CD14-positive monocyte (primary cell): ENCODE measurements around the gene ASTN2. TPM values are rescaled to one million over a fixed set of nuclear protein-coding genes. Genes with fewer than 3 reads are reported as not detected.

Experiments
- DNase-seq, 3 donors: peaks; one replicate each; pipeline ENCODE4 v3.0.0-alpha.2; 2011 to 2022
- H2AFZ ChIP-seq: 2 replicates; pipeline ENCODE4 v1.6.0; 2012; ENCODE audit warnings: mild to moderate bottlenecking, low read depth, low read length, inconsistent platforms; ENCODE audit not compliant: insufficient read depth, poor library complexity, severe bottlenecking
- H3K27ac ChIP-seq, 2 donors: 1 replicate in 1 of 2; 2 replicates in 1 of 2; pipeline ENCODE4 v1.5.1; 2012 to 2013; ENCODE audit warnings: low read length in 2 of 2, control low read depth in 1 of 2, inconsistent platforms in 1 of 2, low read depth in 1 of 2, mild to moderate bottlenecking in 1 of 2
- H3K27me3 ChIP-seq, 2 donors: one replicate each; pipeline versions ENCODE4 v1.6.0 to v1.6.1; 2011 to 2013; ENCODE audit warnings: low read length in 2 of 2; ENCODE audit not compliant: control insufficient read depth in 2 of 2, insufficient read depth in 2 of 2
- H3K36me3 ChIP-seq, 2 donors: replicated peaks in 1 of 2; 1 replicate in 1 of 2; 2 replicates in 1 of 2; pipeline versions ENCODE4 v1.5.1 to v1.6.1; 2012 to 2013; ENCODE audit warnings: low read length in 2 of 2, control low read depth in 1 of 2, inconsistent platforms in 1 of 2, mild to moderate bottlenecking in 1 of 2; ENCODE audit not compliant: insufficient read depth in 2 of 2, control insufficient read depth in 1 of 2
- H3K4me1 ChIP-seq, 2 donors: 1 replicate in 1 of 2; 2 replicates in 1 of 2; pipeline versions ENCODE4 v1.5.1 to v1.6.1; 2012 to 2013; ENCODE audit warnings: low read length in 2 of 2, control low read depth in 1 of 2, inconsistent platforms in 1 of 2, mild to moderate bottlenecking in 1 of 2, moderate library complexity in 1 of 2; ENCODE audit not compliant: insufficient read depth in 2 of 2, control insufficient read depth in 1 of 2
- H3K4me2 ChIP-seq: replicated peaks from 2 replicates; pipeline ENCODE3; 2012; ENCODE audit warnings: low read length, moderate library complexity, mild to moderate bottlenecking; ENCODE audit not compliant: poor library complexity, severe bottlenecking; ENCODE audit errors: extremely low read depth
- H3K4me3 ChIP-seq, 3 experiments: fragments of 200-600 bp in 1 of 3; sonication (generic) in 1 of 3; replicated peaks in 1 of 3; 1 replicate in 2 of 3; 2 replicates in 1 of 3; pipeline ENCODE4 v1.5.1; 2011 to 2013; ENCODE audit warnings: low read length in 3 of 3, mild to moderate bottlenecking in 3 of 3, control low read depth in 2 of 3, low read depth in 2 of 3, inconsistent platforms in 1 of 3, moderate library complexity in 1 of 3
- H3K79me2 ChIP-seq: 2 replicates; pipeline ENCODE4 v1.6.0; 2012; ENCODE audit warnings: mild to moderate bottlenecking, control low read depth, inconsistent platforms, low read length, moderate library complexity; ENCODE audit not compliant: insufficient read depth
- H3K9ac ChIP-seq: 2 replicates; pipeline ENCODE4 v1.6.0; 2017; ENCODE audit warnings: low read length, mild to moderate bottlenecking; ENCODE audit not compliant: insufficient read depth, poor library complexity, severe bottlenecking
- H3K9me3 ChIP-seq, 2 donors: replicated peaks in 1 of 2; 1 replicate in 1 of 2; 2 replicates in 1 of 2; pipeline versions ENCODE4 v1.5.1 to v1.6.1; 2012 to 2013; ENCODE audit warnings: low read length in 2 of 2, control low read depth in 1 of 2; ENCODE audit not compliant: control insufficient read depth in 1 of 2, insufficient read depth in 1 of 2
- H4K20me1 ChIP-seq: 2 replicates; pipeline ENCODE4 v1.6.0; 2012; ENCODE audit warnings: mild to moderate bottlenecking, low read length, control low read depth, moderate library complexity; ENCODE audit not compliant: insufficient read depth
- H3K27ac Mint-ChIP-seq, 7 donors: one replicate each; pipeline ENCODE4 v1.8.0; 2020; ENCODE audit warnings: mild to moderate bottlenecking in 7 of 7, mixed read lengths in 7 of 7, moderate library complexity in 6 of 7, inconsistent platforms in 2 of 7
- H3K27me3 Mint-ChIP-seq, 3 donors: one replicate each; pipeline ENCODE4 v1.8.0; 2021 to 2022; ENCODE audit warnings: low read depth in 3 of 3, mild to moderate bottlenecking in 3 of 3, mixed read lengths in 3 of 3, moderate library complexity in 3 of 3, inconsistent platforms in 1 of 3
- H3K36me3 Mint-ChIP-seq, 2 donors: one replicate each; pipeline ENCODE4 v1.8.0; 2020; ENCODE audit warnings: mixed read lengths in 2 of 2, inconsistent platforms in 1 of 2, mild to moderate bottlenecking in 1 of 2
- H3K4me1 Mint-ChIP-seq: one replicate; pipeline ENCODE4 v1.8.0; 2020; ENCODE audit warnings: mild to moderate bottlenecking, mixed read lengths
- H3K4me3 Mint-ChIP-seq, 2 donors: one replicate each; pipeline ENCODE4 v1.8.0; 2020; ENCODE audit warnings: mild to moderate bottlenecking in 2 of 2, mixed read lengths in 2 of 2, moderate library complexity in 1 of 2
- H3K9me3 Mint-ChIP-seq, 7 donors: one replicate each; pipeline ENCODE4 v1.8.0; 2020 to 2022; ENCODE audit warnings: mixed read lengths in 7 of 7, mild to moderate bottlenecking in 6 of 7, moderate library complexity in 6 of 7, inconsistent platforms in 2 of 7
- WGBS: methylation state at CpG from one replicate; pipeline ENCODE4 v1.1.5; 2013; ENCODE audit warnings: missing lambda C conversion rate; ENCODE audit not compliant: insufficient coverage; 5-methylcytosine and 5-hydroxymethylcytosine counted together
- intact Hi-C, 2 donors: fragments of 100-400 bp; cut with micrococcal nuclease; formaldehyde crosslinking; loops; one replicate each; pipeline versions ENCODE4 v1.15.0 to v1.15.1; 2023
- polyA plus RNA-seq, 3 donors: library from polyadenylated mRNA; depleted of rRNA in 1 of 3; unstranded in 2 of 3; stranded (reverse) in 1 of 3; fragments of 300-500 nt in 2 of 3; fragments of >200 nt in 1 of 3; fragmentation: Illumina TruSeq in 2 of 3; gene quantifications; 1 replicate in 2 of 3; 2 replicates in 1 of 3; pipeline ENCODE4 v1.2.3, GENCODE V29; 2012 to 2021
- TF ChIP-seq, protein P1 (sequence below): fragments of 200-600 bp; IDR thresholded peaks from one replicate; pipeline ENCODE4 v1.8.0; 2022; ENCODE audit warnings: antibody characterized with exemption, mild to moderate bottlenecking

ASTN2 gene
- polyA plus RNA-seq, 3 donors = not detected

DNA sequence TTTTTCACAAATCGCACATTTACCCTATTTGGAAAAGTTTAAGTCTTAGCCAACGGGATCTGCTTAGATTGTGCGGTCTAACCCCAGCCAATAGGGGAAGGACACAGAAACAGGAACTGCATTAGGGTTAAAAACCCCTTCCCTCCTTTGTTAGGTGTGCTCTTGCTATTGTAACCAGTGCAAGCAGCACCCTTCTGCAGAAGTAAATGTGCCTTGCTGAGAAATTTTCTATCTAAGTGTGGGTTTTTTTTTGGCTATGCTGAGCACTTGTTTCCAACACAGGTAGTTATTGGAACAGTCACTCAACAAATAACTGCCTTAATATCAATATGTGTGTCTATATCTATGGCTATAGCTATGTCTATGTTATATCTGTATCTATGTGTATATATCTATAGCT lies 537.8 kb downstream of the ASTN2 start:
- Histone ChIP-seq H3K4me2 (no peak overlapping the region), H3K9me3 (peaks cover 14 to 27% of the 10 kb centered on the region in 2 donors), H3K4me1 (no peaks in the 10 kb centered on the region), H3K4me3 (no peak overlapping the region), H3K79me2 (no peaks in the 10 kb centered on the region), H3K9ac (no peak overlapping the region), H3K27ac (no peak overlapping the region), H3K36me3 (no peaks in the 10 kb centered on the region), H2AFZ (no peak overlapping the region), H4K20me1 (no peaks in the 10 kb centered on the region), H3K27me3 (no peaks in the 10 kb centered on the region)
- intact Hi-C loops = no loop called here
- Mint-ChIP-seq H3K36me3 (no peaks in the 10 kb centered on the region), H3K4me1 (no peaks in the 10 kb centered on the region), H3K4me3 (no peak overlapping the region), H3K9me3 (peaks cover 5 to 38% (median 20%) of the 10 kb centered on the region in 7 donors), H3K27ac (no peak overlapping the region), H3K27me3 (no peaks in the 10 kb centered on the region)
- 100% methylated on average over 1 of the region's 3 CpGs for WGBS
- TF ChIP-seq, protein P1, sequence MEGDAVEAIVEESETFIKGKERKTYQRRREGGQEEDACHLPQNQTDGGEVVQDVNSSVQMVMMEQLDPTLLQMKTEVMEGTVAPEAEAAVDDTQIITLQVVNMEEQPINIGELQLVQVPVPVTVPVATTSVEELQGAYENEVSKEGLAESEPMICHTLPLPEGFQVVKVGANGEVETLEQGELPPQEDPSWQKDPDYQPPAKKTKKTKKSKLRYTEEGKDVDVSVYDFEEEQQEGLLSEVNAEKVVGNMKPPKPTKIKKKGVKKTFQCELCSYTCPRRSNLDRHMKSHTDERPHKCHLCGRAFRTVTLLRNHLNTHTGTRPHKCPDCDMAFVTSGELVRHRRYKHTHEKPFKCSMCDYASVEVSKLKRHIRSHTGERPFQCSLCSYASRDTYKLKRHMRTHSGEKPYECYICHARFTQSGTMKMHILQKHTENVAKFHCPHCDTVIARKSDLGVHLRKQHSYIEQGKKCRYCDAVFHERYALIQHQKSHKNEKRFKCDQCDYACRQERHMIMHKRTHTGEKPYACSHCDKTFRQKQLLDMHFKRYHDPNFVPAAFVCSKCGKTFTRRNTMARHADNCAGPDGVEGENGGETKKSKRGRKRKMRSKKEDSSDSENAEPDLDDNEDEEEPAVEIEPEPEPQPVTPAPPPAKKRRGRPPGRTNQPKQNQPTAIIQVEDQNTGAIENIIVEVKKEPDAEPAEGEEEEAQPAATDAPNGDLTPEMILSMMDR = no peak
- DNase-seq = no peak

DNA sequence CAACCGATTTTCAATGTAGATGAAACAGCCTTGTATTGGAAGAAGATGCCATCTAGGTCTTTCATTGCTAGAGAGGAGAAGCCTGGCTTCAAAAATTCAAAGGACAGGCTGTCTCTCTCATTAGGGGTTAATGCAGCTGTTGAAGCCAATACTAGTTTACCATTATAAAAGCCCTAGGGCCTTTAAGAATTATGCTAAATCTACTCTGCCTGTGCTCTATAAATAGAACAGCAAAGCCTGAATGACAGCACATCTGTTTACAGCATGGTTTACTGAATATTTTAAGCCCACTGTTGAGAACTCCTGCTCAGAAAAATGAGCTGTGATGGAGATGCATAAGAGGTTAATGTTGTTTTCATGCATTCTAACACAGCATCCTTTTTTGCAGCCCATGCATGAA lies 539.3 kb downstream of the ASTN2 start:
- H3K4me1 ChIP-seq = no peaks in the 10 kb centered on the region
- peaks cover 14 to 27% of the 10 kb centered on the region in 2 donors for H3K9me3 ChIP-seq
- no peak for DNase-seq
- TF ChIP-seq, protein P1 = no peak
- Mint-ChIP-seq H3K27ac (no peak overlapping the region), H3K4me3 (no peak overlapping the region), H3K4me1 (no peaks in the 10 kb centered on the region), H3K9me3 (peaks cover 9 to 39% (median 16%) of the 10 kb centered on the region in 7 donors), H3K27me3 (no peaks in the 10 kb centered on the region), H3K36me3 (no peaks in the 10 kb centered on the region)
- H3K27ac ChIP-seq = no peak overlapping the region
- no peaks in the 10 kb centered on the region for H4K20me1 ChIP-seq
- no CpG with 5 or more reads among the region's 1 CpG for WGBS
- no peaks in the 10 kb centered on the region for H3K79me2 ChIP-seq
- no peak overlapping the region for H3K9ac ChIP-seq
- intact Hi-C loops = no loop called here
- H3K27me3 ChIP-seq = no peaks in the 10 kb centered on the region
- no peaks in the 10 kb centered on the region for H3K36me3 ChIP-seq
- H3K4me3 ChIP-seq = no peak overlapping the region
- no peak overlapping the region for H3K4me2 ChIP-seq
- no peak overlapping the region for H2AFZ ChIP-seq
